A673 (cell line): ENCODE data around the gene HK3. TPM values are rescaled to one million over a fixed set of nuclear protein-coding genes. Genes with fewer than 3 reads are reported as not detected.

Source experiments
- BruUV-seq: library from RNA; stranded (reverse); fragments of 400-500 nt; replicated peaks from 2 replicates; lab custom pipeline; 2021; lab: Mats Ljungman, UMichigan
- CTCF ChIA-PET: fragments of 300-600 bp; sonication (Branson Sonifier 250); formaldehyde crosslinking; loops from one replicate; lab custom pipeline; 2022; ENCODE audit warnings: antibody characterized with exemption; lab: Charles Lee
- POLR2A ChIA-PET: fragments of 300-600 bp; sonication (Branson Sonifier 250); formaldehyde crosslinking; loops from one replicate; lab custom pipeline; 2022; ENCODE audit warnings: antibody characterized with exemption; ENCODE audit not compliant: low non-redundant PET; lab: Charles Lee
- DNase-seq: peaks from one replicate; pipeline ENCODE4 v3.0.0-alpha.2; 2015; ENCODE audit warnings: low spot score
- H3K27ac ChIP-seq: fragments of 200-600 bp; sonication (generic); 2 replicates; pipeline ENCODE4 v1.5.1; 2016; ENCODE audit warnings: mixed run types, low read depth, mild to moderate bottlenecking, mixed read lengths, antibody characterized with exemption, low read length; ENCODE audit not compliant: poor library complexity, severe bottlenecking
- H3K27me3 ChIP-seq: fragments of 200-600 bp; sonication (generic); replicated peaks from 2 replicates; pipeline ENCODE4 v1.6.1; 2017; ENCODE audit warnings: mixed run types, low read depth, mild to moderate bottlenecking, mixed read lengths, antibody characterized with exemption, low read length; ENCODE audit not compliant: insufficient read depth, poor library complexity
- H3K36me3 ChIP-seq: fragments of 200-600 bp; sonication (generic); 2 replicates; pipeline ENCODE4 v1.6.1; 2016; ENCODE audit warnings: mixed run types, mild to moderate bottlenecking, mixed read lengths, antibody characterized with exemption, low read length; ENCODE audit not compliant: insufficient read depth, poor library complexity, severe bottlenecking
- H3K4me1 ChIP-seq: fragments of 200-600 bp; sonication (generic); 2 replicates; pipeline ENCODE4 v1.6.1; 2017; ENCODE audit warnings: mixed run types, mild to moderate bottlenecking, mixed read lengths, antibody characterized with exemption, low read length; ENCODE audit not compliant: insufficient read depth, poor library complexity, severe bottlenecking
- H3K4me3 ChIP-seq: fragments of 200-600 bp; sonication (generic); 2 replicates; pipeline ENCODE4 v1.5.1; 2016; ENCODE audit warnings: low read depth, mixed run types, mild to moderate bottlenecking, mixed read lengths, low read length; ENCODE audit not compliant: poor library complexity, severe bottlenecking
- H3K9me3 ChIP-seq: fragments of 200-600 bp; sonication (generic); 2 replicates; pipeline ENCODE4 v1.6.1; 2016; ENCODE audit warnings: mixed run types, low read depth, mild to moderate bottlenecking, mixed read lengths, antibody characterized with exemption, low read length; ENCODE audit not compliant: poor library complexity, severe bottlenecking
- CTCF ChIP-seq: fragments of 300-800, 200-600 bp; sonication (generic); conservative IDR thresholded peaks from 2 replicates; pipeline ENCODE4 v1.5.1; 2017; ENCODE audit warnings: low read depth, mild to moderate bottlenecking, antibody characterized with exemption, low read length, moderate library complexity, mixed read lengths
- EZH2 ChIP-seq: fragments of 200-600 bp; sonication (generic); IDR thresholded peaks from 2 replicates; pipeline ENCODE4 v1.6.1; 2017; ENCODE audit warnings: borderline replicate concordance, low read depth, mild to moderate bottlenecking, mixed read lengths, antibody characterized with exemption, low read length; ENCODE audit not compliant: poor library complexity, severe bottlenecking
- intact Hi-C: fragments of 100-400 bp; cut with micrococcal nuclease; formaldehyde crosslinking; loops from one replicate; pipeline ENCODE4 v1.10.0; 2022; ENCODE audit not compliant: unreplicated experiment
- total RNA-seq: library from RNA; stranded (reverse); gene quantifications from 2 replicates; pipeline ENCODE4 v1.2.3, GENCODE V29; 2021

Gene HK3
- total RNA-seq, 1 experiment from 2014 or later = 0.84 TPM

GRCh38 chr5:176859916-176860315 is 39.2 kb downstream of the HK3 start:
- no TSS peak for BruUV-seq
- ChIA-PET POLR2A (no interaction called here), CTCF (no interaction called here)
- Histone ChIP-seq H3K36me3 (no peaks in the 10 kb centered on the region), H3K9me3 (no peaks in the 10 kb centered on the region), H3K27me3 (no peaks in the 10 kb centered on the region), H3K4me3 (no peak overlapping the region), H3K27ac (no peak overlapping the region), H3K4me1 (no peaks in the 10 kb centered on the region)
- TF ChIP-seq CTCF (no peak), EZH2 (no peak)
- intact Hi-C loops = no loop called here
- no peak for DNase-seq

GRCh38 chr5:176857894-176858273 is 41.3 kb downstream of the HK3 start:
- no peaks in the 10 kb centered on the region for H3K36me3 ChIP-seq
- ChIA-PET CTCF (no interaction called here), POLR2A (no interaction called here)
- no peak overlapping the region for H3K4me3 ChIP-seq
- TF ChIP-seq CTCF (no peak), EZH2 (no peak)
- no peaks in the 10 kb centered on the region for H3K9me3 ChIP-seq
- H3K4me1 ChIP-seq = no peaks in the 10 kb centered on the region
- no peak for DNase-seq
- intact Hi-C loops = no loop called here
- no peak overlapping the region for H3K27ac ChIP-seq
- BruUV-seq = no TSS peak
- H3K27me3 ChIP-seq = no peaks in the 10 kb centered on the region

- no peak for TF ChIP-seq CTCF
- TF ChIP-seq EZH2 = no peak
- Histone ChIP-seq H3K4me1 (no peaks in the 10 kb centered on the region), H3K36me3 (no peaks in the 10 kb centered on the region), H3K4me3 (no peak overlapping the region), H3K9me3 (no peaks in the 10 kb centered on the region), H3K27ac (no peak overlapping the region), H3K27me3 (no peaks in the 10 kb centered on the region)
- no peak for DNase-seq
- CTCF ChIA-PET = no interaction called here
- BruUV-seq = no TSS peak
- intact Hi-C loops = no loop called here
- POLR2A ChIA-PET = no interaction called here
Measured at GRCh38 chr5:176857216-176857893, 41.8 kb downstream of the HK3 start.
